ENCODE measurements around the gene FLNB.

- no peak for TF ChIP-seq CTCF (IDR thresholded peaks at IDR 0.05; ENCODE audit: low read length)
- no peak for TF ChIP-seq EZH2 (IDR thresholded peaks at IDR 0.05; ENCODE audit: borderline replicate concordance, low read length)
Measured at GRCh38 chr3:58072052-58072762, 64.0 kb downstream of the FLNB start.
